Measurements from ENCODE around the gene HECTD4. TPM values are rescaled to one million over a fixed set of nuclear protein-coding genes. Genes with fewer than 3 reads are reported as not detected.

HECTD4 gene
- total RNA-seq, result 10 to 100 TPM; 24.2 to 26.6 (median 25.7) TPM
- 11.1 TPM for polyA plus RNA-seq
- long read RNA-seq, donor 1, partial matches to known transcripts, result 13 of 26 reads
- long read RNA-seq, donor 1, other reads (novel, unspliced or antisense), result 12 of 26 reads
- long read RNA-seq, donor 2, partial matches to known transcripts, result 3 of 5 reads
- long read RNA-seq, donor 2, other reads (novel, unspliced or antisense), result 2 of 5 reads
- long read RNA-seq, donor 3, partial matches to known transcripts, result 15 of 26 reads
- long read RNA-seq, donor 3, other reads (novel, unspliced or antisense), result 11 of 26 reads
- long read RNA-seq, donor 4, partial matches to known transcripts, result 2 of 7 reads
- long read RNA-seq, donor 4, other reads (novel, unspliced or antisense), result 5 of 7 reads

DNA sequence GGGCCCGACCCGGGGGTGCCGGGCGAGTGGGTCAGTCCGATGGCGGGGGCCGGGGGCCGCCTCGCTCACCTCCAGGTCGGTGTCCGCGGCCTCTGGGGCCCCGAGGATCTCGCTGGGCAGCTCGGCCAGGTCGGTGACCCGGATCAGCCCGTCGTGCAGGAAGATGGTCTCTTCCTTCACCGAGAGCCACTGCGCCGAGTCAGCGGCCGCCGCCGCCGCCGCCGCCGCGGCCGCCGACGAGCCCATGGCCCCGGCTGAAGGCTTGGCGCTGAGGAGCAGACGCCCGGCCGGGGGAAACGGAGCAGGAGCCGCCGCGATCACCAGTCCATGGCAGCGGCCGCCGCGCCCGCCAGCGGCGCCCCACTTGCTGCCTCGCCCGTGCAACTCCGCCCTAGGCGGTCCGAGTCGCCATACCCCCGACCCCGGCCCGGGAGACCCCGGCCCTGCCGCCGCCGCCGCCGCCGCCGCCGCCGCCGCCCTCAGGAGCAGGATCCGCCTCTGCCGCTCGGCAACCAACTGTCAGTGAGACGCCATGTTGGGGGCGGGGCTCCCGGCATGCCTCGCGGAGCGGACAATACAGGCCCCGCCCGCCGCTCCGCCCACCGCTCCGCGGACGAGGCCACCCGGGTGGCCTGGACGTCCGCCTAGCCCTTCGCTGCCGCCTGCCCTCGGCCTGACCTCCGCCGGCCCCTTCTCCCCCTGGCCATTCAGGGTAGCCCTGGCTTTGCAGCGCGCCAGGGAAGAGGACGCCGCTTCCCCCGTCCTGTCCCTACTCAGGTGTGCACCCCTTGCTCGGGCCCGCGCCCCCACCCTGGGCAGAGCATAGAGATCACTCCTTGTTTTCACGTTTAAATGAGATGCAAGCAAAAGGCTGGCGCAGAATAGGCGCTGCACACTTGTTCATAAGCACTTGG lies at the start of gene HECTD4:
Gene HECTD4, minus strand, starts transcription at position 549 of the 914 bp plus-strand sequence. Its CDS starts 303 bp downstream, at position 246.
- H3K4me3 ChIP-seq (ENCODE audit: low read length), result peak within 1 kb of the TSS; percentile 91
- H3K27me3 ChIP-seq (ENCODE audit: control insufficient read depth, insufficient read depth), result no peaks in the 10 kb centered on the region
- DNase-seq (peak; percentile 98 to 100 (median 99)), ATAC-seq (peak; percentile 99)
- H3K9me3 ChIP-seq (ENCODE audit: control insufficient read depth, low read length), result no peaks in the 10 kb centered on the region
- WGBS, result under 1% methylated on average over 106 of the region's 106 CpGs
- intact Hi-C loops (cut with DNase I), result loop anchor here in 2 of 4 donors (10.0 kb wide), 2 partner anchors 97 to 187 kb away; no protein-coding TSS in a partner anchor
- H3K27ac ChIP-seq (ENCODE audit: low read length), result peak within 1 kb of the TSS; percentile 79
- peaks cover 5% of the 10 kb centered on the region for H3K4me1 ChIP-seq (ENCODE audit: control insufficient read depth, insufficient read depth, low read length)

DNA sequence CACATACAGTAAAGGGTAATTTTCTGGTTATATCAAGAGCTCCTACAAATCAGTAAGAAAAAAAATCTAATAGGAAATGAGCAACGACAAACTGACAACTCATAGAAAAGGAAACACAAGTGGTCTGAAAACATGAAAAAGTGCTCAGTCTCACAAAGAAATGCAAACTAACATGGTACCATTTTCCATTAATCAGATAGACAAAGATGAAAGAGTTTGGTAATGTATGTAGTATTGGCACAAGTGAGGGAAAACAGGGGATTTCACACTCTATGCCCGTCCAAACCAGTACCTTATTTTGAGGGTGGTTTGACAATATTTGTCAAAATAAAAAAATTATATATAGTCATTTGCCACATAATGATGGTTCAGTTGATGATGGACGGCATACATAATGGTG lies 49.7 kb upstream of the HECTD4 start:
- no peaks in the 10 kb centered on the region for H3K9me3 ChIP-seq (ENCODE audit: control insufficient read depth, low read length)
- 79% methylated on average over 3 of the region's 3 CpGs for WGBS
- no peak for DNase-seq
- intact Hi-C loops (cut with DNase I), result no loop called here
- no peak for ATAC-seq
- no peaks in the 10 kb centered on the region for H3K27me3 ChIP-seq (ENCODE audit: control insufficient read depth, insufficient read depth)
- H3K4me1 ChIP-seq (ENCODE audit: control insufficient read depth, insufficient read depth, low read length), result no peaks in the 10 kb centered on the region
- H3K4me3 ChIP-seq (ENCODE audit: low read length), result no peak overlapping the region
- no peak overlapping the region for H3K27ac ChIP-seq (ENCODE audit: low read length)

- ATAC-seq, result no peak
- 73% methylated on average over 5 of the region's 5 CpGs for WGBS
- Histone ChIP-seq H3K27ac (ENCODE audit: low read length) (no peak overlapping the region), H3K9me3 (ENCODE audit: control insufficient read depth, low read length) (no peaks in the 10 kb centered on the region), H3K4me3 (ENCODE audit: low read length) (no peak overlapping the region), H3K4me1 (ENCODE audit: control insufficient read depth, insufficient read depth, low read length) (no peaks in the 10 kb centered on the region), H3K27me3 (ENCODE audit: control insufficient read depth, insufficient read depth) (no peaks in the 10 kb centered on the region)
- intact Hi-C loops (cut with DNase I), result no loop called here
- no peak for DNase-seq
These were observed 48.7 kb upstream of the HECTD4 start for GRCh38 chr12:112430929-112431328.

GRCh38 chr12:112427760-112428159 lies 45.5 kb upstream of the HECTD4 start:
- H3K4me3 ChIP-seq (ENCODE audit: low read length), result no peak overlapping the region
- 95% methylated on average over 2 of the region's 2 CpGs for WGBS
- ATAC-seq (no peak), DNase-seq (no peak)
- intact Hi-C loops (cut with DNase I), result loop anchor here in 1 of 4 donors (10.0 kb wide), 1 partner anchor 467 kb away; no protein-coding TSS in a partner anchor
- no peak overlapping the region for H3K27ac ChIP-seq (ENCODE audit: low read length)
- H3K27me3 ChIP-seq (ENCODE audit: control insufficient read depth, insufficient read depth), result no peaks in the 10 kb centered on the region
- H3K9me3 ChIP-seq (ENCODE audit: control insufficient read depth, low read length), result no peaks in the 10 kb centered on the region
- H3K4me1 ChIP-seq (ENCODE audit: control insufficient read depth, insufficient read depth, low read length), result peaks cover 2% of the 10 kb centered on the region

DNA sequence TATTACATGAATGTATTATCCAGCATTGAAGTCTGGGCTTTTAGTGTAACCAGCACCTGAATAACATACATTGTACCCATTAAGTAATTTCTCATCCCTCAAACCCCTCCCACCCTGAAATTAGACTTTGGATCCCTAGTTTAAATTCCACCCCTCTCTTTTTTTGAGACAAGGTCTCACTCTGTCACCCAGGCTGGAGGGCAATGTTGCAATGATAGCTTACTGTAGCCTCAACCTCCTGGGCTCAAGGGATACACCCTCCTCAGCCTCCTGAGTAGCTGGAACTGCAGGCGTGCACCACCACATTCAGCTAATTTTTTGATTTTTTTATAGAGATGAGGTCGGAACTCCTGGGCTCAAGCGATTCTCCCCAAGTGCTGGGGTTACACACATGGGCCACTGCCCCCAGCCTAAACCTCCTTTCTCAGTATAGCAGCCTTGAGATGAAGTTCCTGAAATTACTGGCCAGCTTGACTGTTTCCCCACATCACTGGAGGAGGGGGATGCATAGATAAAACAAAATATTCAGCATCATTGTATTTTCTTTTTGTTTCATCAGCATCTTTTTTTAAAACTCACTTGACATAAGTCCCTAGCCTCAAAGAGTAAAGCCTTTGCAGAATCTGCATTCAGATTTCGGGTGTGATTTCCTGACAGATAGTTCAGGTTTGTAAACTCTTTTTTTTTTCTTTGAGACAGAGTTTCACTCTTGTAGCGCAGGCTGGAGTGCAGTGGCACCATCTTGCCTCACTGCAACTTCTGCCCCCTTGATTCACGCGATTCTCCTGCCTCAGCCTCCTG lies 43.6 kb upstream of the HECTD4 start:
- WGBS, result 97% methylated on average over 7 of the region's 7 CpGs
- no peak for ATAC-seq
- intact Hi-C loops (cut with DNase I), result loop anchor here in 1 of 4 donors (10.0 kb wide), 1 partner anchor 469 kb away; no protein-coding TSS in a partner anchor
- Histone ChIP-seq H3K4me3 (ENCODE audit: low read length) (no peak overlapping the region), H3K27ac (ENCODE audit: low read length) (no peak overlapping the region), H3K27me3 (ENCODE audit: control insufficient read depth, insufficient read depth) (no peaks in the 10 kb centered on the region), H3K4me1 (ENCODE audit: control insufficient read depth, insufficient read depth, low read length) (peaks cover 5% of the 10 kb centered on the region), H3K9me3 (ENCODE audit: control insufficient read depth, low read length) (no peaks in the 10 kb centered on the region)
- no peak for DNase-seq

DNA sequence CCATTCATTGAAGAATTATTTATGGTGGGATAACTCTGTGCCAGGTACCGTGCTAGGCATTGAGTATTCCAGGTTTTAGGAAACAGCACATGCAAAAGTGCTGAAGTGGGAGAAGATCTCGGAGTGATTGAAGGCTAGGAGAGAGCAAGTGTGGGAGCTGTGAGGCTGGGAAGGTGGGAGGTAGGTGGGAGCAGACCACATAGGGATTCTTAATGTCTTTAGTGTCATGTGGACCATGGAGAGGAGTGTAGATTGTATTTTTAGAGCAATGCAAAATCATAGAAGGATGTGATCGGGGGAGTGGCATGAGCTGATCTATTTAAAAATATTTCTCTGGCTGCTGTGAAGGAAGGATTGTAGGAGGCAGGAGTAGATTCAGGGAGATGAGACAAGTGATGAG lies 41.9 kb upstream of the HECTD4 start:
- Histone ChIP-seq H3K27ac (ENCODE audit: low read length) (peak overlapping the region; percentile 49), H3K4me1 (ENCODE audit: control insufficient read depth, insufficient read depth, low read length) (peaks cover 5% of the 10 kb centered on the region), H3K4me3 (ENCODE audit: low read length) (no peak overlapping the region), H3K9me3 (ENCODE audit: control insufficient read depth, low read length) (no peaks in the 10 kb centered on the region), H3K27me3 (ENCODE audit: control insufficient read depth, insufficient read depth) (no peaks in the 10 kb centered on the region)
- ATAC-seq (no peak), DNase-seq (no peak)
- intact Hi-C loops (cut with DNase I), result loop anchor here in 1 of 4 donors (10.0 kb wide), 1 partner anchor 471 kb away; no protein-coding TSS in a partner anchor
- WGBS, result 84% methylated on average over 3 of the region's 3 CpGs

GRCh38 chr12:112422531-112422930 lies 40.3 kb upstream of the HECTD4 start:
- no peak for ATAC-seq

DNA sequence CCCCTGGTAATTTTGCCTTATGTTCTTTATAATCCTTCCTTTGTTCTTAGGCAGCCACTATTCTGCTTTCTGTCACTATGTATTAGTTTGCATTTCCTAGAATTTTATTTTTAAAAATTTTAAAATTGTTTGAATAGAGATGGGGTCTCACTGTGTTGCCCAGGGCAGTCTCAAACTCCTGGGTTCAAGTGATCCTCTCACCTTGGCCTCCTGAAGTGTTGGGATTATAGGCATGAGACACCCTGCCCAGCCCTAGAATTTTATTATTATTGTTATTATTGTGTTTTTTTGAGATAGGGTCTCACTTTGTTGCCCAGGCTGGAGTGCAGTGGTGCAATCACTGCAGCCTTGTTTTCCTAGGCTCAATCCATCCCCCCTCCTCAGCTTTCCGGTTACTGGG lies 39.1 kb upstream of the HECTD4 start:
- no peak overlapping the region for H3K27ac ChIP-seq (ENCODE audit: low read length)
- no peak overlapping the region for H3K4me3 ChIP-seq (ENCODE audit: low read length)
- no peaks in the 10 kb centered on the region for H3K9me3 ChIP-seq (ENCODE audit: control insufficient read depth, low read length)
- no peak for DNase-seq
- intact Hi-C loops (cut with DNase I), result loop anchor here in 1 of 4 donors (10.0 kb wide), 1 partner anchor 473 kb away; no protein-coding TSS in a partner anchor
- no peak for ATAC-seq
- H3K27me3 ChIP-seq (ENCODE audit: control insufficient read depth, insufficient read depth), result no peaks in the 10 kb centered on the region
- H3K4me1 ChIP-seq (ENCODE audit: control insufficient read depth, insufficient read depth, low read length), result peaks cover 5% of the 10 kb centered on the region
- 95% methylated on average over 1 of the region's 1 CpG for WGBS

More at GRCh38 chr12:112422531-112422930, 40.3 kb upstream of the HECTD4 start:
- WGBS, result 30% methylated on average over 5 of the region's 5 CpGs
- no peak overlapping the region for H3K4me3 ChIP-seq (ENCODE audit: low read length)
- peaks cover 5% of the 10 kb centered on the region for H3K4me1 ChIP-seq (ENCODE audit: control insufficient read depth, insufficient read depth, low read length)
- no peaks in the 10 kb centered on the region for H3K27me3 ChIP-seq (ENCODE audit: control insufficient read depth, insufficient read depth)
- peak overlapping the region; percentile 61 for H3K27ac ChIP-seq (ENCODE audit: low read length)
- no peaks in the 10 kb centered on the region for H3K9me3 ChIP-seq (ENCODE audit: control insufficient read depth, low read length)
- intact Hi-C loops (cut with DNase I), result loop anchor here in 1 of 4 donors (10.0 kb wide), 1 partner anchor 472 kb away; no protein-coding TSS in a partner anchor
- DNase-seq, result no peak

GRCh38 chr12:112420740-112421139 lies 38.5 kb upstream of the HECTD4 start:
- Histone ChIP-seq H3K4me3 (ENCODE audit: low read length) (no peak overlapping the region), H3K9me3 (ENCODE audit: control insufficient read depth, low read length) (no peaks in the 10 kb centered on the region), H3K27ac (ENCODE audit: low read length) (no peak overlapping the region), H3K27me3 (ENCODE audit: control insufficient read depth, insufficient read depth) (no peaks in the 10 kb centered on the region), H3K4me1 (ENCODE audit: control insufficient read depth, insufficient read depth, low read length) (peaks cover 5% of the 10 kb centered on the region)
- ATAC-seq, result no peak
- 75% methylated on average over 3 of the region's 3 CpGs for WGBS
- intact Hi-C loops (cut with DNase I), result loop anchor here in 1 of 4 donors (10.0 kb wide), 1 partner anchor 474 kb away; no protein-coding TSS in a partner anchor
- DNase-seq, result no peak
